Inferior parietal cortex (tissue), 1 donor: ENCODE measurements around the gene B9D1.
A peak's percentile ranks its signal among the peaks of the same experiment; 100 is the strongest.

ENCODE experiments used
- DNase-seq: peaks from one replicate; pipeline ENCODE4 v3.0.0-alpha.2; 2016; ENCODE audit errors: extremely low spot score

Gene B9D1

DNA sequence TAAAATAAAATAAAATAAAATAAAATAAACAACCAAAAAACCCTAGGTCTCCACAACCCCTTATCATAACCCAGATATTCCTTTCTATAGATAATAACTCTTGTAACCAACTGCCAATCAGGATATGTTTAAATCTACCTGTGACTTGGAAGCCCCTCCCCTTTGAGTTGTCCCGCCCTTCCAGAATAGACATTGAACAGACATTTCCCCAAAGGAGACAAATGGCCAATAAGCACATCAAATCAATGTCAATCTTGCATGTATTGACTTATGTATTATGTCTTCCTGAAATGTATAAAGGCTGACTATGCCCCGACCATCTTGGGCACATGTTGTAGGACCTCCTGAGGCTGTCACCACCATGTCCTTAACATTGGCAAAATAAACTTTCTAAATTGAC lies 14.3 kb upstream of the B9D1 start:
- DNase-seq = no peak

DNA sequence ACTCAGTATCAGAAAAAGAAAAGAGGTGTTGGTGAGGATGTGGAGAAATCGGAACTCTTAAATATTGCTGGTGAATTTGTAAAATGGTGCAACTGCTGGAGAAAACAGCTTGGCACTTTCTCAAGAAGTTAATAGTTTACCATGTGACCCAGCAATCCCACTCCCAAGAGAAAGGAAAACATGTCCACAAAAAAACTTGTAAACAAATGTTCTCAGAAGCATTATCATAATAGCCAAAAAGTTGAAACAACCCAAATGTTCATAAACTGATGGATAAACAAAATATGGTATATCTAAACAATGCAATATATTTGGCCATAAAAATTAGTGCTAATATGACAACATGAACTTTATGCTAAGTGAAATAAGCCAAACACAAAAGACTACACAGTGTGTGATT lies 13.2 kb upstream of the B9D1 start:
- no peak for DNase-seq

DNA sequence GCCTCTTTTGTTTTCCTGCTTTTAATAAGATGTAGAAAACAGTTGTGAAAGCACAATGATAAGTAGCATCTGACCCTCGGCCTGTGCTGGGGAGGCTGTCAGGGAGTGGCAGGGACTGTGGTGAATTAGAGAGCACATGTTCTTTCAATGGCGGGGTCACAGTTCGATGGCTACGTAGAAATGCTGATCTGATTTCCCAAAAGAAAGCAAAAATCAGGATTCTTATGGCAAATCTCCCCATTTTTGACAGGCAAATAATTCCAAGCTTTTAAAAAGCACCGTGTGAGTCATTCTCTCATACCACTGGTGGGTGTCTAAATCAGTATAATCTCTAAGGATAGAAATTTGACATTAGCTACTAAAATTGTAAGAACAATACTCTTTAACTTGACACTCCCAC lies 11.6 kb upstream of the B9D1 start:
- no peak for DNase-seq

DNA sequence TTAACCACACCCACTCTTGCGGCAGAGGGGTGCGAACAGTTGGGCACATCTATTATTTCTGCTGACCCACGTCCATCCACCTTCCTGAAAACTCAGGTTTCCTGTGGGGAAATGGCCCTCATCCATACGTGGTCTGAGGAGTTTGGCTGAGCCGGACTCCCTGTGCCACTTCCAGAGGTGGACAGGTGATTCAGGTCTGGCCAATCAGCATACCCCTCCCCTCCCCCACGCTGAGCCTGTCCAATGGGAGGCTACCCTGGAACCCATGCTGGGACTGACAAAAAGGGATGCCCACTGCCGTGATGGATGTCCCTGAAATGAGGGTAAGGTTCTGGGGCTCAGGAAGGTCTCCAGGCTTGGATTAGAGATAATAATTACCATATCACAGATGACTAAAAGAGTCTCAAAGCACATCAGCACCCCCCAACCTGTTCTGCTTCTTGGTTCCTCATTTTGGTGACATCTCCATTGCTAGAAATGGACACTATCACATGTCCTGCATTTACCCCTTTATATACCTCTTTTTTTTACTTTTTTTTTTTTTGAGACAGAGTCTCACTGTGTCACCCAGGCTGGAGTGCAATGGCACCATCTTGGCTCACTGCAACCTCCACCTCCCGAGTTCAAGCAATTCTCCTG lies 10.5 kb upstream of the B9D1 start:
- no peak for DNase-seq

DNA sequence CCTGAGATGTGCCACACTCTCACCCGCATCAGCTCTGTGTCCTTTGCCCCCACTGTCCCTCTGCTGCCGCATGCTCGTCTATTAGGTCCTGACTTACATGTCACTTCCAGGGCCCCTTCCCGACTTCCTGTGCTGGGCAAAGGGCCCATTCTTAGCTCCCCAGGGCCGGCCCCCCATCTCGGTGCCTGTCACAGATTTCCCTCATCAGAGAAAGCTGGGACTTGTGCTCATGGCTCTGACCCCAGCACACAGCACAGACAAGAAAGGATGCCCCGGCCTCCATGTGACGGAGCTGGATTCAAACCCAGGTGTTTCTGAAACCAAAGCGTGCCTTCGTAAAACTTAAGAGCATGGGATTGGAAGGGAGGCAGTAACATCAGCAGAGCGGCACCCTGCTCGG lies 9.9 kb upstream of the B9D1 start:
- no peak for DNase-seq

DNA sequence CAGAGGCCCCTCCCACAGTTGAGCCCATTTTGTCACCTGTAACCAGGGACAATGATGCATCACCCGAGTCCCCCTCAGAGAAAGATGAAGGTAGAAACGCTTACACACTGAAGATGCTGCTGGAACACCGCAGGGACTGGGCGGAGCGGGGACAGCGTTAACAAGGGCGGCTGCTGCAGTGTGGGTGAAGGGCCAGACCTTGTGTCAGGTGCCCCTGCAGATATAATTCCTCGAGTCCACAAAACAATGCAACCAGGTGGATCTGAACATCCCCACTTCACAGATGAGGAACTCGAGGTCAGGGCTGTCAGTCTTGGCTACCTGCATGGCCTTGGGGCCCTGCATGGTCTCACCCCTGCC lies 9.5 kb upstream of the B9D1 start:
- DNase-seq = no peak

DNA sequence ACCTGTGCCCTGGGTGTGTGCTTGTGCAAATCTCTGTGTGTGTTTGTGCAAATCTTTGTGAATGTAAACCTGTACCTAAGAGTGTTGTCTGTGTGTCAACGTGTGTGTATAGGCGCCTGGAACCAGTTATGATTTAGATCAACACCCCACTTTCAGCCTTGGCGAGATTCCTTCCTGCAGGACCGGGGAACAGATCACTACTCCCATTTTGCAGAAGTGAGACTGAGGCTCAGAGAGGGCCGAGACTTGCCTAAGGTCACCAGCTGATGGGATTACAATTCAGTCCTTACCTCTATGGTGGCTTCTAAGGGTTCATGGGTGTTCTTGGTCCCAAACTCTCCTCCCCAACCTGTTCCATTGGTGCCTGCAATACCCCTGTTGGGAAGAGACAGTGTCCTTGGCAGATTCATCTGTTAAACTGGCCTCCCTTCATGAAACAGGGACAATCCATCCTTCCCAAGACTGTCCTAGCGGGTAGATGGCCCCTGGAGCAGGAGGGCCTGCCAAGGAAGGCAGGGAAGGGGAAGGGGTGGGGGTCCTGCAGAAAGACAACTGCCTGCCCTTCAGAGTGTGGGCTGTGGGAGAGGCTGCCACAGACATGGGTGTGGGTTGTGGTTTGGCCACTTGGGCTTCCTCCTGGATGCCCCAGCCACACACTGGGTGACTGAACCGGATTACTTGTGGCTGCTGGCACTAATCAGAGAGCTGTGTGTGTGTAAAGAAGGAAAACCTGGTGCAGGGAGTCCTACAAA lies 8.9 kb upstream of the B9D1 start:
- DNase-seq = no peak

DNA sequence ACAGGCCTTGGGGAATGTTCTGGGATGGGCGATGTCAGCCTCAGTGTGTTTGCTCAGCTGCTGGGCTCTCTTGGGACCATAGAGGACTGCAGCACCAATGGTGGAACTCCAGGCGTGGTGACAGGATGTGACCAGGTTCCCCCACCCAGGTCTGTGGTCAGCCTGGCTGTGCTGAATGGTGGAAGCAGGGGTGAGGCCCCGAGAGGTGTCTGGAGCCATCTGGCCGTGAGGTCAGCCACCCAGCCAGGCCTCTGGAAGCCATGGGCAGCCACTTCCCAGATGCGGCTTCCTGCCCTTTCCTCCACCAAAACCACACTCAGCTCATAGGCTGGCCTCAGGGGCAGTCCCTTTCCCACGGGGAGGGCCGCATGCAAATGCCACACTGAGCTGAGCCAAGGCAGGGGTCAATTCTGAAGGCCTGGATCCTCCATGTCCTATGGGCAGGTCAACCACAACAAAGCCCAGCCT lies 8.0 kb upstream of the B9D1 start:
- DNase-seq = no peak

DNA sequence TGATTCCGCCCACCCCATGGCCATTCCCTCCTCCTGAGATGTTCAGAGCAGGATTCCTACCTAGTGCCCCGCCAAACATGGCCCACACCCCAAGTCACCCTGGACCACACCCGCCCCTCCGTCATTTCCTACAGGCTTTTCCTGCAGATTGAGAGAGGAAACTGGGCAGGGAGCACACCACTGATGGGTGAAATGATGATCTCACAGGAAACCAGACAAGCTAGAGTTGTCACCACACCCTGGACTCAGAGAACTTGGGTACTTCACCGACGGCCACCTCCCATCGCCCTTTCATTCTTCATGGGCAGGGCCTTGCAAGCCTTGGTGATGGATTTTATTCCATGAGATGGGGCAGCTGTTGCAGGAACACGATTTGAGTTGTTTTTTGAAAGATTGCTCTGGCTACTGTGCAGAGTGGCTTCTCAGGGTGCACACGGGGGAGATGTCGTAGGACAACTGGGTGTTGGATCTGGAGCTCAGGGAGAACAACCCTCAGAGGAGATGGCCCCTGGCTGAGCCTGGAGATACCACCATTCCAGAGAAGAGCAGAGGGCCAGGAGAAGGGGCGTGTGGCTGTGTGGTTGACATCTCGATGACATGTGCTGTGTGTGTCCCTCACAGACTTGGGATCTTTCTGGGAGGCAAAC lies 7.4 kb upstream of the B9D1 start:
- no peak for DNase-seq

DNA sequence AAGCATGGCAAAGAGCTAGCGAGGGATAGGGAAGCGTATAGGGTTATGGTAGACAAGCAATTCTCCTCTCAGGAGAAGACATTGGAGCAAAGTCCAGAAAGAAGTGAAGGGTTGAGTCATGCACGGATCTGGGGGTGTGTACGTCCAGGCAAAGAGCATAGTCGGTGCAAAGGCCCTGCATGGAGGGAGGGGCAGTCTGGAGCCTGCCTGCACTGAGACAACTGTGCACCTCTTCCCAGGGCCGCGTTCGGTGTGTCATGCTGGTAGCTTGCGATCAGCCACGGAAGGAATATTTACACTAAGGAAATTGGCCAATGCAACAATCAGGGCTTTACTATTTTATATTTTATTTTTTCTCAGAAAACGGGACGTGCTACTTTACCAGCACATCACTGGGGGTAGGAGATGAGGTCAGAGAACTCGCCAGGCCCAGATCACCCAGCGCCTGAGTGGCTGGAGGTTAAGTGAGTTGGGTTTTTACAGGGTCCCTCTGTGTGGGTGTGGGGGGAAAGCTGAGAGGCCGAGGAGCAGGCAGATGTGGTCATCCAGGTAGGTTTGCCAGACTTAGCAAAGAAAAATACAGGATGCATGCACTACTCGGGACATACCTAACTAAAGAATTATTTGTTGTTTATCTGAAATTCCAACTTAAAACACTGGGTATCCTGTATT lies 6.7 kb upstream of the B9D1 start:
- DNase-seq = no peak

DNA sequence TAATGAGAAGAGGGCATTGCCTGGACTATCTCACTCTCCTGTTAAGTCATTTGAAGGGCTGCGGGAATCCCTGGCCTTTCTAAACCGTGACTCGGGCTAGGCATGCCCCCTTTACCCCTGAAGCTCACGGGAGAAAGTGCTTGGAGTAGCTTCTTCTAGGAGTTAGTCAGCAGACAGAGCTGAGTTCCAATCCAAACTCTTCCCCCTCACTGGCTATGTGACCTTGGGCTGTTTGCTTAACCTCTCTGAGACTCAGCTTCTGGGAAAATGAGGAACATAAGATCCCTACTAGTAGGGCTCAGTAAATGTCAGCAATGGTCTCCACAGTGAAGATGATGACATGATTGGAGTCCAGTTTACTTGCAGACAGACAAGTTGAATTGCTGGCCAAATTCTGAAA lies 5.7 kb upstream of the B9D1 start:
- DNase-seq = no peak

DNA sequence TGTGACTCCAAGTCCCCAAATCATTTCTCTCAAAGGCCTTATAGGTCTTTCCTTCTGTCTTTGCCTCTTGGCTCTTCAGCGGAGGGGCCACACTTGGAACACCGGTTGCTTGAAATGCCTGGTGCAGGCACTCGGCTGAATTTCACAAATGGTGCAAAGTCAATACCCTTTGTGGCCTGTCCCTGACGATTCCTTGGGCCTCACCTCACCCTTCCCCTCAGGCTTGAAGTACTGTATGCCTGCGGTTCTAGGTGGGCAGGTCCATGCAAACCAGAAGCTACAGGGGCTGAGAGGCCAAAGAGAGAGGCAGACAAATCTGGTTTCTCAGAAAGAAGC lies 4.1 kb upstream of the B9D1 start:
- DNase-seq = no peak

DNA sequence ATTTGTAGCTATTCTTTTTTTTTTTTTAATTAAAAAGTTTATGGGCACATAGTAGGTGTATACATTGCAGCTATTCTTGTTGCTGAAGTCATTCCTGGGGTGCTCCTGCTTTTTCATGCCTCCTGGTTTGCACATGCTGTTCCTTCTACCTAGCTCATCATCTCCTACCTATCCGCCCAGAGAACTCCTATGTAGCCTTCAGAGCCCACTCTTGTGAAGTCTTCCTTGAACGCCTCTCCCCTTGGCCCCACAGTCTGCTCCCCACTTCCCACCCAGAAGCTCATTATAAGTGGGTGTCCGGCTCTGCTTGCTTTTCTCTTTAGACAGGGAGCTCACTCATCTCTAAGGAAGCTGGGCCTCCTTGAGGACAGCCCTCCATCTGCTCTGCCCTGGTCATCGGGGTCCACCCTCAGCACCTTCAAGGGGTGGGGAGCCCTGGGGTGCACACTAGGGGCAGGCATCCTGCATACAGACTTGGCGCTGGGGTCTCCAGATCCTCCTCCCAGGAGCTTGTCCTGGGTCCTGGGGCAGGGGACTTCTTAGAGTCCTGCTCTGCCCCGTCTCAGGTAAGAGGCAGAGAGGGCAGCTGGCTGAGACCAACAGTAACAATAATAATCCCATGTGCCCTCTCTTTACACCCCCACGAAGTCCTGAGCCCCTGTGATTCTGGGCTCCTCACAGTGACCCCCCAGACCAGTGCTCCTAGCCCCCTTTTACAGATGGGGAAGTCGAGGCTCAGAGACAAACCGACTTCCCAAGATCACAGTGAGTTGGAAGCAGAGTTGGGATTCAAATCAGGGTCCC lies 3.5 kb upstream of the B9D1 start:
- DNase-seq = no peak

DNA sequence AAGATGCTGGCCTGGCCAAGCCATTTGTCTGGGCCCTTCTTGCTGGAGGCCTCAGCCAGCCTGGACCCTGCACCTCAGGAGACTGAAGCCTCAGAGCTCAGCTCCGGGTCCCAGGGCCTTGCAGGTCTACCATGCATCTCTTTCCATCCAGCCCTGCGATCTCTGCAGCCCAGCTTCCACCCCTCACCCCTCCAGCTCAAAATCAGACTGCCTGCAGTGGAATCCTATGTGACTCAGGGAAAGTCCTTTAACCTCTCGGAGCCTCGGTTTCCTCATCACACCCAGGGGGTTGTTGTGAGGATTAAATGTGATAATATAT lies 2.9 kb upstream of the B9D1 start:
- no peak for DNase-seq

DNA sequence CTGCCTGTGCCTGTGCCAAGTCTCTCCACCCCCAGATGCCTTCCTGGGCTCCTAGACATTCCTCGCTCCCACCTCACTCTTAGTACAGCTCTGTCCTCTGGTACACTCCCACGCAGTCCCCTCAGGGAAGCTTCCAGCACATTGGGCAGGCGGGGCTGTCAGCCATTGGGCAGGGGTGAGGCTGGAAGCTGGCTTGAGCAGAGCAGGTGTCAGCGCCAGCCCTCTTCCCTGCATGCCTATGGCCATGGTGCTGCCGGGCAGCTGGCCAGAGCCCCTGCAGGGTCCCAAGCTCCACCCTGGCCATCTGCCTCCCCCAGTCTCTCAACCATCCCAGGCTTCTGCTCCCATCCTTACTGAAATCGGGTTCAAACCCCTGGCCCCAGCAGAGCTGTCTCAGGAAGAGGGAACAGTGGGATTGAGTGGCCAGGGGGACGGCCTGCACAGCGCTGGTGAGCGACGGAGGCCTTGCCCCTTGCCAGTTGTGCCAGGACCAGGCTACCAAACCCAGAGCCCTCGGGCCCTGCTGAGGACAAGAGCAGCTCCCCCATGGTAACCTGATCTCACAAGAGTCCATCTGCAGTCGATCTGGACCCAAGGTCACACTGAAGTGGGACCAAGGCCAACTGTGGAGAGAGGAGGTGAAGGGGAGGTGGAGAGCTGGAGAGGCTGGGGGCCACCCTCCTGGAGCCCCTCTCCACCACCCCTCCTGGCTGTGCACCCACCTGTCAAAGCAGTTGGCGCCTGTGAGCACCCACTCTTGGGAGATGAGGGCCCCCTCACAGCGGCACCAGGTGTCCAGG lies 2.4 kb upstream of the B9D1 start:
- peak; percentile 45 for DNase-seq

DNA sequence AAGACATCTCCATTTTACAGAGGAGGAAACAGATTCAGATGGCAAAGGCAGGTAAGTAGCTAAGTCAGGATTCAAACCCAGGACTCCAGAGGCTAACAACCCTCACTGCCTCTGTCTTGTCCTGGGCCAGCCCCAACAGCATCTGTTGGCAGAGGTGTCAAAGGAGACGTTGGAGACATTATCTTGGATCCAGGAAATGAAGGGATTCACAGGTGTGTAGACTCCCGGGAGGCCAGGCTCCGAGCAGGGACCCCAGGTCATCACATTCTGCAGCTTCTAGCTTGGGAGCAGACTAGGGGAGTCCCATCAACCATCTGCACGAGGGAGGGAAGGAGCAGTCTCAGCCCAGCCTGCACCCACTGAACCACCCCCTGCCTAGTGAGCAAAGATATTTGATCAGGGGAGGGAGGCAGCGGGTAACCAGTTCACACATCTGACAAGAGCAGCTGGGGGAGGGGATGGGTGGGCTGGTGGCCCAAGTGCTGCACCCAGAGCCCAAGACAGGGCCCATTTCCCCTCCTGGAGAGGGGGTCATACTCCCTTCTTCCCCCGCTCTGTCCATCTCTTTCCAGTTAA lies 1.0 kb upstream of the B9D1 start:
- no peak for DNase-seq

DNA sequence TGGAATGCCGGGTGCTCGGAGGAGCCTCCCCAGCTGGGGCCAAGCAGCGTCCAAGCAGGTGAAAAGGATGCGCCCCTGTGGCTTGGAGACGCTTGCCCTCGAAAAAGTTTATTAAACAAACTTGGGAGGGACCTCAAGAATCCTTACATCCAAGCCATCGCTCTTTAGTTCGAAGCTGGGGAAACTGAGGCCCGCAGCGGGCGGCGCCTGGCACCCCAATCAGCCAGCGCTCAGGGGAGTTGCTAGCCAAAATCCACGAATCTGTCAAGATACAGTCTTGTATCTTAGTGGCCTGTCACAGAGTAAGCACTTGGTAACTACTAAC lies 553 bp upstream of the B9D1 start:
- DNase-seq = no peak

DNA sequence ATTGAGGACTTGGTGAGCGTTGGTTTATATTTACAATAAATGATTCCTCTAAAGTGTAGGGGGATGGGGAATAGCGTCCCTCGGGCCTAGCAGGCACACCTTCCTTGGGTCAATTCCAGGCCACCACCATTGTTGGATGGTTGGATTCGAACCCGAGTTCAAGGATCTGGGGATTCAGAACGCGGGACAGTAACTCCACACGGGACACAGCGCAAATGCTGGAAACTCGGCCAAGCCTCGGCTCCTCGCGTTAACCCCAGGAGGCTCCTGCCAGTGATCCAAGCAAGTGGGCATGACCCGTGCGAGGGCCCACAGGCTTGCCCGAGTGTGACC lies 613 bp downstream of the B9D1 start:
- DNase-seq = no peak

DNA sequence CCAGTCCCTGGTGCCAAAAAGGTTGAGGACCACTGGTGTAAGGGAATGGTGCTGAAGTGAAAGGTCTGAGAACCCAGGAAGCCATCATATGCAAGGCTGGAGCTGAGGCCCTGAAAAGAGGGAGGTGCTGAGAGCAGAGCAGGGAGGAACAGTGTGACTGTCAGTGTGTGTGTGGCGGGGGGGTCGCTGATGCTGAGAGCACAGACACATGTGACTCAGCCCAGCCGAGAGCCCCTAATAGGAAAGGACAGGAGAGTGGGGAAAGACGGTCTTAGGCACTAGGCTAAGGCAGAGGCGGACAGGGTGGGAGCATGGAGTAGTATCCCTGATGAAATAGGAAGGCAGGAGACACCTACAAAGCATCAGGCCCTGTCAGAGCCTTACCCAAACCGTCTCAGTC lies 1.2 kb downstream of the B9D1 start:
- no peak for DNase-seq

DNA sequence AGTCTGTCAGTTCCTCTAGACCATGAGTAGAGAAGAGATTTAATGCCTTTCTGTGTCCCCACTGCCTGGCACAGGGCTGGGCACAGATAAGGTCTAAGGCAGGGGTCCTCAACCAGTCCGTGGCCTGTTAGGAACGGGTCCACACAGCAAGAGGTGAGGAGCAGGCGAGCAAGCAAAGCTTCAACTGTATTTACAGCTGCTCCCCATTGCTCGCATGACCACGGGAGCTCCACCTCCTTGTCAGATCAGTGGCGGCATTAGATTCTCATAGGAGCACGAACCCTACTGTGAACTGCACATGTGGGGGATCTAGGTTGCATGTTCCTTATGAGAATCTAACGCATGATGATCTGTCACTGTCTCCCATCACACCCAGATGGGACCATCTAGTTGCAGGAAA lies 1.8 kb downstream of the B9D1 start:
- DNase-seq = no peak

DNA sequence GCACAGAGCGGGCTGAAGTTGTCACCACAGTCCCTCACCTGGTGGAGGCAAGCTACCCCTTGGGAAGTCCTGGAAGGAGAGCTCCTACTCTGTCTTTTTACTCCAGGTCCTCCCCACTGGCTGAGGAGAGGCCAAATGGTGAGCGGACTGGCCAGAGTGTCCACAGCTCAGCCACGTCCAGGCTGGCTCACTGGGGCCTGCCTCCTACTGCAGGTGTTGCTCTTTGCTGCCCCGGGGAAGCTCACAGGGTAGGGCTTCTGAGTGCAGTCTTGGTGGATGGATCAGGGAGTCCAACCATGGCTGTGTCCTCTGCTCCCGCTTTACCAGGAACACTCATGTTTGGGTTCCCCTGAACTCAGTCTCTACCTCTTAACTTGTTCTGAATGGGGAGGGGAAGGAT lies 2.7 kb downstream of the B9D1 start:
- no peak for DNase-seq
